ENCODE measurements around the gene TMEM131L. TPM values are rescaled to one million over a fixed set of nuclear protein-coding genes. Genes with fewer than 3 reads are reported as not detected.

Gene TMEM131L
- total RNA-seq, 1 experiment from 2014 or later: 19.7 TPM

GRCh38 chr4:153440475-153440874 lies 25.7 kb upstream of the TMEM131L start:
- H3K9me3 ChIP-seq (ENCODE audit: control insufficient read depth in 1 of 2, insufficient read depth in 1 of 2, low read depth in 1 of 2, low read length in 2 of 2): no peaks in the 10 kb centered on the region
- H3K27ac ChIP-seq (ENCODE audit: low read depth, low read length): no peak overlapping the region
- DNase-seq (ENCODE audit: low read depth, low spot score): no peak
- H3K36me3 ChIP-seq (ENCODE audit: control insufficient read depth in 1 of 2, insufficient read depth in 2 of 2, low read length in 2 of 2): no peaks in the 10 kb centered on the region
- TF ChIP-seq ELF1 (IDR thresholded peaks at IDR 0.05; ENCODE audit: borderline replicate concordance, low read depth): no peak
- TF ChIP-seq RAD21 (IDR thresholded peaks at IDR 0.05; ENCODE audit: low read depth): no peak
- TF ChIP-seq TCF7L2 (IDR thresholded peaks at IDR 0.05; ENCODE audit: borderline replicate concordance, extremely low read depth, insufficient read depth, insufficient read length): no peak
- no peak for TF ChIP-seq POLR2AphosphoS5 (IDR thresholded peaks at IDR 0.05; ENCODE audit: low read depth, low read length)
- no peak for TF ChIP-seq JUND (IDR thresholded peaks at IDR 0.05)
- no peak for TF ChIP-seq CTCF (IDR thresholded peaks at IDR 0.05 in 2 of 3, conservative IDR thresholded peaks at IDR 0.05 in 1 of 3; ENCODE audit: borderline replicate concordance in 1 of 3, insufficient read depth in 1 of 3, low read depth in 2 of 3, low read length in 2 of 3)
- no peak for TF ChIP-seq YY1 (IDR thresholded peaks at IDR 0.05; ENCODE audit: extremely low read depth, insufficient replicate concordance, low read depth, low read length)
- no peak overlapping the region for H3K4me2 ChIP-seq (ENCODE audit: low read length)
- H4K20me1 ChIP-seq (ENCODE audit: insufficient read depth): no peaks in the 10 kb centered on the region
- ChIA-PET RAD21 (ENCODE audit: low non-redundant PET in 1 of 2, low total read pairs in 2 of 2, uncharacterized antibody in 2 of 2, unreplicated experiment in 2 of 2) (no interaction called here), CTCF (no interaction called here), POLR2A (no interaction called here)
- BruUV-seq (replicated peaks): no TSS peak
- H2AFZ ChIP-seq (ENCODE audit: low read depth, low read length, poor library complexity, severe bottlenecking): no peak overlapping the region
- H3K9ac ChIP-seq (ENCODE audit: low read length): no peak overlapping the region
- intact Hi-C loops (cut with micrococcal nuclease): no loop called here
- no peak for ATAC-seq
- no peaks in the 10 kb centered on the region for H3K79me2 ChIP-seq (ENCODE audit: insufficient read depth, low read length)
- no peaks in the 10 kb centered on the region for H3K27me3 ChIP-seq (ENCODE audit: insufficient read depth, low read length)
- peaks cover 0 to 3% of the 10 kb centered on the region in 2 experiments; a peak in 1 of 4 replicates for H3K4me1 ChIP-seq (ENCODE audit: control insufficient read depth in 1 of 2, insufficient read depth in 2 of 2, low read length in 2 of 2)
- no peaks in the 10 kb centered on the region for H3K9me2 ChIP-seq (ENCODE audit: insufficient read depth)
- no peak overlapping the region for H3K4me3 ChIP-seq (replicated peaks in 1 of 2; ENCODE audit: low read depth in 1 of 2, low read length in 2 of 2)
